Hematopoietic multipotent progenitor cell treated with erythropoietin and hydrocortisone succinate and interleukin-3 and kit ligand, for 4 days (in vitro differentiated cells): Measurements from ENCODE around the gene SZT2.

Source experiments
- DNase-seq: peaks from one replicate; pipeline ENCODE4 v3.0.0-alpha.2; 2015

The SZT2 gene

GRCh38 chr1:43389326-43390313, at the start of gene SZT2, which contains the start of gene MED8:
Gene SZT2, plus strand, starts transcription at chr1:43389899. Its CDS starts 70 bp downstream, at chr1:43389969.
Gene MED8, minus strand, starts transcription at chr1:43389800. Its CDS starts 36 bp downstream, at chr1:43389764.
- peak; percentile 97 for DNase-seq

- no peak for DNase-seq
Observed at GRCh38 chr1:43340559-43340958, 49.1 kb upstream of the SZT2 start.

DNA sequence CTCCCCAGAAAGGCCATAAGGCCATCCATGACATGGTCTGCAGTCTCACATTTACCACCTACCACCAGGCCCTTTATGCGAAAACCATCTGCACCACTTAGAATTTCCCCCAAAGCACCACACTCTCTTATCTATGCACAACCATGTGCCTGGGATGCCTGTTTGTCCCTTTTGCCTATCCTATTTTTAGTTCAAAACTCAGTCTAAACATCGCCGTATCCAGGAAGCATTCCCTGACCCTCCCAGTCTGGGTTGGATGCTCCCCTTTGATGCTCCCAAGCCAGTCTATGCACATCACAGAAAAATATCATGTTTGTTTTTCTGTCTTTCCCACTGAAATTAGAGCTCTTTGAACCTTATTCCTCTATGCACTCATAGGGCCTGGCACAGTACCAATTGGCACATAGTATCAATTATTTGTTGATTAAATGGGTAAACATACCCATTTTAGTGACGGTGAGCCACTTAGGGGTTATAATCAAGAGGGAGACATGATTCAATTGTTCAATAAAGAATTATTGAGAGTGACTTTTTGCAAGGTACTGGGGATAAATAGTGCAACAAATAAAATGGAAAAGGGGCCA, 45.3 kb upstream of the SZT2 start:
- peak; percentile 79 for DNase-seq

GRCh38 chr1:43345120-43345519, 44.6 kb upstream of the SZT2 start:
- DNase-seq = peak; percentile 94

DNA sequence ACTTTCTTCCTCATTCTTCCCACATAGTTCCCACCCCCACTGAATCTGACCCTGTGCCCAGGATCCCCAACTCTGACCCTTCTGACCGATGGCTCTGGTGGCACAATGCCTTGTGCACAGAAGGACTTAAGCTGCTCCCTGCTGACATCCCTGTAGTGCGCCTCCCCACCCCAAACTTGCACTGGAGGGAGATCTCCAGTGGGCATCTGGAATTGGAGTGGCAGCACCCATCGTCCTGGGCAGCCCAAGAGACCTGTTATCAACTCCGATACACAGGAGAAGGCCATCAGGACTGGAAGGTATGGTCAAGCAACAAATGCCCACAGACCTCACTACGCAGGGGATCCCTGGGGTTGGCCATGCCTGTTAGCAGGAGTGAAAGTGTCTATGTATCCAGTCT, 43.1 kb upstream of the SZT2 start:
- no peak for DNase-seq

- no peak for DNase-seq
Observed at GRCh38 chr1:43348343-43348808, 41.3 kb upstream of the SZT2 start.

GRCh38 chr1:43348809-43349593, 40.7 kb upstream of the SZT2 start:
- no peak for DNase-seq

DNA sequence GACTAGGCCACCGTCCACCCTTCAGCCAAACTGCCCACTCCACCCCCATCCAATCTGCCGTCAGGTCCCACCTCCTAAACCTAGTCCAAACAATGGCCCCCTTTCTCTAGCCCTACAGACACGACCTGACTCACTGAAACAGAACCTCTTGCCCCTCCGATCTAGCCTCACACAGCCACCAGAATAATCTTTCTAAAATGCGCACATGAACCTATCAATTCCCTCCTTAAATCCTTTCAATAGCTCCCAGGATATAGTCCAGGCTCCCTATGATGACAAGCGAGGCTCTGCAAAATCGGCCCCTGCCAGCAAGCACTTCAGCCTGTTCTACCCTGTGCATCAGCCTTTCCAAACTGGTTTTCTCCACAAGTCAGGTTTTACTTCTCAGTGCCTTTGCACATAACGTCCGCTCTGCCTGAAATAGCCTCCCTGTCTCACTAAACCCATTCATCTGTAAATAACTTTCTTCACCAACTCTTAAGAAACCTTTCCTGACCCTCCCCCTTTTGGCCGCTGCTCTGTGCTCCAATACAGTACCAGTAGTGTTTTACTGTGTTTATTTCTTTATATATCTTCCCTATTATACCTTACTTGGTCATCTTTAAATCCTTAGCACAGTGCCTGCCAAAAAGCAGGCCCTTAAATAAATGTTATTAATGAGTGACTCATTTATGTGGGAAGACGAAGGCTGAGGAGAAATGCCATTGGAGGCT, 39.9 kb upstream of the SZT2 start:
- no peak for DNase-seq

DNA sequence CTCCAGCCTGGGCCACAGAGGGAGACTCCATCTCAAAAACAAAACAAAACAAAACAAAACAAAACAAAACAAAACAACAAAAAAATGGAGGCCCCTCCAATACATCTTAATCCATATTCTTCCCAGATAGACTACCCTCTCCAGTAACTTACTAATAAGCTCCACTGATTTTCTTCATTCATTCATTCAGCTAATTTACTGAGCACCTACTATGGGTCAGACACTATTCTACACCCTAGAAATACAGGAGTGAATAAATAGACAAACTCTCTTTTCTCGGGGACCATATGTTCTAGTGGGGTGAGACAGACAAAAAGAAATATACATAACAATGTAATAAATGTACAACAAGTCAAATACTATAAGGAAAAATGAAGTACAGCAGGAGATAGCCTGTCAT, 38.7 kb upstream of the SZT2 start:
- DNase-seq = no peak

GRCh38 chr1:43351421-43352350, 38.0 kb upstream of the SZT2 start:
- no peak for DNase-seq

DNA sequence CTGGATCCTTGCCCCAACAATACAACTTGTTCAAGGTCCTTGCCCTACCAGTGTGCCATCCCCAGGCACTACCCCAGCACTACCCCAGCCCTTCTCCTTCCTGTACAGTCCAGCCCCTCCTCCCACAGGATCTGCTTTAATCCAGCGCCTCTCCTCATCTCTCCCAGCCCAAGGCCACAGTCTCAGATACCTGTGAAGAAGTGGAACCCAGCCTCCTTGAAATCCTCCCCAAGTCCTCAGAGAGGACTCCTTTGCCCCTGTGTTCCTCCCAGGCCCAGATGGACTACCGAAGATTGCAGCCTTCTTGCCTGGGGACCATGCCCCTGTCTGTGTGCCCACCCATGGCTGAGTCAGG, 37.4 kb upstream of the SZT2 start:
- no peak for DNase-seq

- DNase-seq = no peak
Observed at GRCh38 chr1:43352881-43353280, 36.8 kb upstream of the SZT2 start.

DNA sequence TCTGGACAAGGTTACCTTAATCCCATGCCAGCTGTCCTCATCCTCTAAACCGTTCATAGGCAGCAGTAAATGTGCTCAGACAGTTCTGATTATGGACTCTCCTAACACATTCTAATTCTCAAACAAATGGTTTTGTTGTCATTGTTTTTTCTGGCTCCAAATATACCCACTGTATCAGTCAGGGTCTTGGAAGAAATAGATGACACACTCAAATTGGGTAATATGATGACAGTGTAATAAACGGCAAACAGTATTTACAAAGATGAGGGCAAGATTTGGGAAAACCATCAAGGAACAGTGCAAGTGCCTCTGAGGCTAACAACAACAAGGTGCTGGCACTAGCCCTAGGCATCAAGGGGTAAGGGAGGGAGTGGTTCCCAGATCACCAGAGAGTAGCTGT, 35.2 kb upstream of the SZT2 start:
- DNase-seq = no peak

GRCh38 chr1:43354936-43355335, 34.8 kb upstream of the SZT2 start:
- DNase-seq = no peak

GRCh38 chr1:43357251-43357650, 32.4 kb upstream of the SZT2 start:
- DNase-seq = no peak

- DNase-seq = peak; percentile 78
Observed at GRCh38 chr1:43358121-43358745, 31.5 kb upstream of the SZT2 start.

DNA sequence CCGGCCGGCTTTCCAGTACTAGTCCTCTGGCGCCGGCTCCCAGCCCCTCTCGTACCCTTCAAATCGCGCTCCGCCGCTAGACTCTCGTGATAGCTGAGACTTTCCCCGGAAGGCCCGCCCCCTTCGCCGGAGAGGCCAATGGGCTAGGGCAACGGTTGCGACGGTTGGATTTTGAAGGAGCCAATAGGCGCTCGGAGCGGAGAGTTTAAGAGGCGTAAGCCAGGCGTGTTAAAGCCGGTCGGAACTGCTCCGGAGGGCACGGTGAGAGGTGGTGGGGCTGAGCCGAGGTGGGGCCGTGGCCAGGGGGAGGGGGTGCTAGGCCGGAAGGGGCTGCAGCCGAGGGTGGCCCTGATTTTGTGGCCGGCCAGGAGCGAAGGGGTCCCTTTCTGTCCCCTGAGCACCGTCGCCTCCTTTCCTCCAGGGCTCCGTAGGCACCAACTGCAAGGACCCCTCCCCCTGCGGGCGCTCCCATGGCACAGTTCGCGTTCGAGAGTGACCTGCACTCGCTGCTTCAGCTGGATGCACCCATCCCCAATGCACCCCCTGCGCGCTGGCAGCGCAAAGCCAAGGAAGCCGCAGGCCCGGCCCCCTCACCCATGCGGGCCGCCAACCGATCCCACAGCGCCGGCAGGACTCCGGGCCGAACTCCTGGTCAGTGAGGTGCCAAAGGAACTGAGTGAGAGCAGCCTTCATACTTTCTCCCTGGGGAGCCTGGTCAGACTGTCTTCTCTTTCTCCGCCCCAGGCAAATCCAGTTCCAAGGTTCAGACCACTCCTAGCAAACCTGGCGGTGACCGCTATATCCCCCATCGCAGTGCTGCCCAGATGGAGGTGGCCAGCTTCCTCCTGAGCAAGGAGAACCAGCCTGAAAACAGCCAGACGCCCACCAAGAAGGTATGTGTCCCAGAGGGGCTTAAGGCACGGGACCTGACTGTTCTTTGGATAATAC, 30.7 kb upstream of the SZT2 start, which contains the start of gene CDC20:
TSS of gene CDC20 (plus strand) at position 236 of the 948 bp plus-strand sequence. CDS start at position 471, 235 bp downstream.
- peak; percentile 100 for DNase-seq

GRCh38 chr1:43359696-43360095, 30.0 kb upstream of the SZT2 start:
- DNase-seq = no peak

- no peak for DNase-seq
Observed at GRCh38 chr1:43360616-43361015, 29.1 kb upstream of the SZT2 start.
